ENCODE measurements around the gene CLIC5. TPM values are rescaled to one million over a fixed set of nuclear protein-coding genes. Genes with fewer than 3 reads are reported as not detected.
A peak's percentile ranks its signal among the peaks of the same experiment; 100 is the strongest.

Gene CLIC5
- total RNA-seq, 1 donor from 2014 or later: 134 TPM

GRCh38 chr6:45946352-45946751 lies 69.3 kb downstream of the CLIC5 start:
- intact Hi-C loops (cut with DNase I): no loop called here
- peak; percentile 33 for TF ChIP-seq CTCF (IDR thresholded peaks at IDR 0.05)
- no peaks in the 10 kb centered on the region for H3K27me3 ChIP-seq (ENCODE audit: low read depth)
- H3K4me3 ChIP-seq: no peak overlapping the region
- ATAC-seq (peak; percentile 37 to 42), DNase-seq (no peak)
- H3K27ac ChIP-seq: no peak overlapping the region
- H3K4me1 ChIP-seq: peaks cover 12% of the 10 kb centered on the region
- no peaks in the 10 kb centered on the region for H3K9me3 ChIP-seq
- no peaks in the 10 kb centered on the region for H3K36me3 ChIP-seq

GRCh38 chr6:45942953-45943352 lies 72.7 kb downstream of the CLIC5 start:
- Histone ChIP-seq H3K36me3 (peaks cover 11% of the 10 kb centered on the region), H3K9me3 (no peaks in the 10 kb centered on the region), H3K4me1 (no peaks in the 10 kb centered on the region), H3K27me3 (ENCODE audit: low read depth) (no peaks in the 10 kb centered on the region), H3K4me3 (no peak overlapping the region), H3K27ac (no peak overlapping the region)
- ATAC-seq (no peak), DNase-seq (no peak)
- intact Hi-C loops (cut with DNase I): no loop called here
- TF ChIP-seq CTCF (IDR thresholded peaks at IDR 0.05): no peak

- Histone ChIP-seq H3K27ac (no peak overlapping the region), H3K9me3 (no peaks in the 10 kb centered on the region), H3K27me3 (ENCODE audit: low read depth) (no peaks in the 10 kb centered on the region), H3K4me3 (no peak overlapping the region), H3K4me1 (peaks cover 13% of the 10 kb centered on the region), H3K36me3 (peaks cover 8% of the 10 kb centered on the region)
- DNase-seq (no peak), ATAC-seq (no peak)
- no peak for TF ChIP-seq CTCF (IDR thresholded peaks at IDR 0.05)
- intact Hi-C loops (cut with DNase I): no loop called here
These were observed 81.8 kb downstream of the CLIC5 start for GRCh38 chr6:45933855-45934254.

GRCh38 chr6:45931232-45931631 lies 84.4 kb downstream of the CLIC5 start:
- no peak overlapping the region for H3K27ac ChIP-seq
- H3K4me1 ChIP-seq: peaks cover 13% of the 10 kb centered on the region
- DNase-seq (no peak), ATAC-seq (no peak)
- peaks cover under 1% of the 10 kb centered on the region for H3K36me3 ChIP-seq
- no peak overlapping the region for H3K4me3 ChIP-seq
- intact Hi-C loops (cut with DNase I): no loop called here
- no peak for TF ChIP-seq CTCF (IDR thresholded peaks at IDR 0.05)
- H3K9me3 ChIP-seq: no peaks in the 10 kb centered on the region
- no peaks in the 10 kb centered on the region for H3K27me3 ChIP-seq (ENCODE audit: low read depth)

GRCh38 chr6:45930420-45931040 lies 85.1 kb downstream of the CLIC5 start:
- H3K27ac ChIP-seq: peak overlapping the region; percentile 13
- no peak overlapping the region for H3K4me3 ChIP-seq
- peaks cover 13% of the 10 kb centered on the region for H3K4me1 ChIP-seq
- DNase-seq (peak; percentile 70), ATAC-seq (peak; percentile 79 to 83)
- peak; percentile 98 for TF ChIP-seq CTCF (IDR thresholded peaks at IDR 0.05)
- no peaks in the 10 kb centered on the region for H3K27me3 ChIP-seq (ENCODE audit: low read depth)
- intact Hi-C loops (cut with DNase I): no loop called here
- H3K9me3 ChIP-seq: no peaks in the 10 kb centered on the region
- no peaks in the 10 kb centered on the region for H3K36me3 ChIP-seq
